Peyer's patch (tissue), 4 donors: ENCODE data around the gene SLC6A7. TPM values are rescaled to one million over a fixed set of nuclear protein-coding genes. Genes with fewer than 3 reads are reported as not detected.

ENCODE experiments used
- DNase-seq, 3 donors: peaks; one replicate each; pipeline ENCODE4 v3.0.0-alpha.2; 2017 to 2019
- H3K27ac ChIP-seq, 4 donors: fragments of 200-600 bp; sonication (generic); one replicate each; pipeline ENCODE4 v1.5.1; 2016 to 2019
- H3K27me3 ChIP-seq, 2 donors: fragments of 200-600 bp; sonication (generic); one replicate each; pipeline ENCODE4 v1.5.1; 2019
- H3K36me3 ChIP-seq, 3 donors: fragments of 200-600 bp; sonication (generic); one replicate each; pipeline ENCODE4 v1.5.1; 2016 to 2019
- H3K4me1 ChIP-seq, 4 donors: fragments of 200-600 bp; sonication (generic); one replicate each; pipeline ENCODE4 v1.5.1; 2016 to 2019
- H3K4me3 ChIP-seq, 4 donors: fragments of 200-600 bp; sonication (generic); 1 replicate in 3 of 4; 2 replicates in 1 of 4; pipeline ENCODE4 v1.5.1; 2016 to 2019; ENCODE audit warnings: mild to moderate bottlenecking in 1 of 4
- H3K9me3 ChIP-seq, 4 donors: fragments of 200-600 bp; sonication (generic); one replicate each; pipeline ENCODE4 v1.5.1; 2016 to 2019; ENCODE audit warnings: mild to moderate bottlenecking in 1 of 4
- CTCF ChIP-seq, 6 experiments: fragments of 450-650 bp in 4 of 6; fragments of 200-600 bp in 2 of 6; sonication (generic) in 1 of 6; IDR thresholded peaks; one replicate each; pipeline ENCODE4 v1.5.1; 2017 to 2019; ENCODE audit warnings: antibody characterized with exemption in 6 of 6, mild to moderate bottlenecking in 3 of 6, moderate library complexity in 1 of 6
- POLR2A ChIP-seq, 2 donors: fragments of 450-650 bp; IDR thresholded peaks; one replicate each; pipeline ENCODE4 v1.5.1; 2017; ENCODE audit warnings: antibody characterized with exemption in 2 of 2, mild to moderate bottlenecking in 2 of 2, moderate library complexity in 2 of 2
- total RNA-seq, 4 donors: library from RNA; depleted of rRNA; stranded (reverse); fragments of >200 nt; gene quantifications; one replicate each; pipeline ENCODE4 v1.1.0, GENCODE V29; 2016

The SLC6A7 gene
- total RNA-seq, 4 donors from 2014 or later = 12.3 to 41.6 (median 19.9) TPM

- TF ChIP-seq POLR2A (IDR thresholded peaks at IDR 0.05) (no peak), CTCF (IDR thresholded peaks at IDR 0.05) (no peak)
- Histone ChIP-seq H3K4me1 (peaks cover 0 to 73% (median 0%) of the 10 kb centered on the region in 4 donors), H3K9me3 (no peaks in the 10 kb centered on the region), H3K27me3 (no peaks in the 10 kb centered on the region), H3K36me3 (no peaks in the 10 kb centered on the region), H3K27ac (peak overlapping the region; percentile 62 to 84 (median 72)), H3K4me3 (no peak overlapping the region)
- DNase-seq = peak in 1 of 3 donors; percentile 68
Observed at GRCh38 chr5:150143350-150144245, 46.3 kb upstream of the SLC6A7 start.

GRCh38 chr5:150144246-150144801 lies 45.5 kb upstream of the SLC6A7 start:
- Histone ChIP-seq H3K4me1 (peaks cover 0 to 66% (median 0%) of the 10 kb centered on the region in 4 donors), H3K4me3 (no peak overlapping the region), H3K27me3 (no peaks in the 10 kb centered on the region), H3K27ac (peak overlapping the region; percentile 62 to 84 (median 72)), H3K36me3 (no peaks in the 10 kb centered on the region), H3K9me3 (no peaks in the 10 kb centered on the region)
- DNase-seq = no peak
- TF ChIP-seq POLR2A (IDR thresholded peaks at IDR 0.05) (no peak), CTCF (IDR thresholded peaks at IDR 0.05) (no peak)

- no peak for DNase-seq
Observed at GRCh38 chr5:150144879-150145278, 45.0 kb upstream of the SLC6A7 start.

GRCh38 chr5:150146235-150146634 lies 43.6 kb upstream of the SLC6A7 start:
- H3K27ac ChIP-seq = peak overlapping the region in 2 of 4 donors; percentile 48 to 84
- peaks cover 0 to 49% (median 0%) of the 10 kb centered on the region in 4 donors for H3K4me1 ChIP-seq
- H3K36me3 ChIP-seq = no peaks in the 10 kb centered on the region

More at GRCh38 chr5:150144879-150145278, 45.0 kb upstream of the SLC6A7 start:
- H3K36me3 ChIP-seq = no peaks in the 10 kb centered on the region
- peak overlapping the region; percentile 62 to 84 (median 72) for H3K27ac ChIP-seq
- no peak overlapping the region for H3K4me3 ChIP-seq
- no peaks in the 10 kb centered on the region for H3K27me3 ChIP-seq
- H3K9me3 ChIP-seq = no peaks in the 10 kb centered on the region
- peaks cover 0 to 62% (median 0%) of the 10 kb centered on the region in 4 donors for H3K4me1 ChIP-seq
- TF ChIP-seq POLR2A (IDR thresholded peaks at IDR 0.05) (no peak), CTCF (IDR thresholded peaks at IDR 0.05) (no peak)

More at GRCh38 chr5:150146235-150146634, 43.6 kb upstream of the SLC6A7 start:
- no peak overlapping the region for H3K4me3 ChIP-seq
- no peaks in the 10 kb centered on the region for H3K27me3 ChIP-seq
- no peaks in the 10 kb centered on the region for H3K9me3 ChIP-seq
- no peak for DNase-seq
- TF ChIP-seq CTCF (IDR thresholded peaks at IDR 0.05) = no peak
- no peak for TF ChIP-seq POLR2A (IDR thresholded peaks at IDR 0.05)
